Activated T-helper 2 cell treated with anti-CD3 and anti-CD28 coated beads, Interferon-gamma antibody, Interleukin-2, Interleukin-4, amounts not matched to agents 10 μg/mL and 5 μg/mL and 100 μg/mL, durations not matched to agents 14 hours and 24 hours and 36 hours (primary cell): ENCODE measurements around the gene KBTBD8. TPM values are rescaled to one million over a fixed set of nuclear protein-coding genes. Genes with fewer than 3 reads are reported as not detected.

Experiments used
- DNase-seq: peaks from one replicate; pipeline ENCODE4 v3.0.0; 2021; ENCODE audit warnings: low spot score
- H3K27ac Mint-ChIP-seq: one replicate; pipeline ENCODE4 v1.8.0; 2021; ENCODE audit warnings: mixed read lengths
- H3K27me3 Mint-ChIP-seq: one replicate; pipeline ENCODE4 v1.8.0; 2021; ENCODE audit warnings: low read depth, mixed read lengths
- H3K36me3 Mint-ChIP-seq: one replicate; pipeline ENCODE4 v1.8.0; 2021; ENCODE audit warnings: low read depth, mixed read lengths
- H3K4me1 Mint-ChIP-seq: one replicate; pipeline ENCODE4 v1.8.0; 2021; ENCODE audit warnings: low read depth, mixed read lengths
- H3K4me3 Mint-ChIP-seq: one replicate; pipeline ENCODE4 v1.8.0; 2021; ENCODE audit warnings: low read depth, mild to moderate bottlenecking, moderate library complexity, mixed read lengths
- H3K9me3 Mint-ChIP-seq: one replicate; pipeline ENCODE4 v1.8.0; 2021; ENCODE audit warnings: mixed read lengths
- intact Hi-C: fragments of 100-400 bp; cut with micrococcal nuclease; formaldehyde crosslinking; loops from one replicate; pipeline ENCODE4 v1.15.1; 2023
- total RNA-seq: library from RNA; stranded (reverse); gene quantifications from 2 replicates; pipeline ENCODE4 v1.2.3, GENCODE V29; 2022

Gene KBTBD8
- total RNA-seq, 1 donor from 2014 or later, result 10.4 TPM

GRCh38 chr3:67005974-67006373 is 7.9 kb downstream of the KBTBD8 start:
- Mint-ChIP-seq H3K9me3 (no peaks in the 10 kb centered on the region), H3K36me3 (peaks cover 66% of the 10 kb centered on the region), H3K27ac (no peak overlapping the region), H3K27me3 (no peaks in the 10 kb centered on the region), H3K4me1 (peaks cover 23% of the 10 kb centered on the region), H3K4me3 (no peak overlapping the region)
- intact Hi-C loops, result no loop called here
- no peak for DNase-seq

DNA sequence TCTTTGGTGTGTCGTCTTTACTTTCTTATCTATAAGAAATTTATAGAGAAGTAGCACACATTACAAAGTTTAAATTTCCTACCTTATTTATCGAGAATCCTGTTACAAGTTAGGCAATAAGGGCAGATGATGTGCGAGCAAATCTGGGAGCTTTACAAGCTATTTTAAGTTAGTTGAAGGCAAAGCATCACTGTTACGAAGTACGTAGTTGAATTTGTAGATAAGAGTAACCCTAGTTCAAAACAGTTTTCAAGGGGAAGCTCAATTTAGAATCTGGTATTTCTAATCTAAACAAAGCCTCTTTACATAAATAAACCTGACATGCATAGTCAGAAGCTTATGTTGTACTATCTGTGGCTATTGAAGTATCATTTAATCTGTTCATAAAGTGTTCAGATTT is 8.4 kb downstream of the KBTBD8 start:
- intact Hi-C loops, result no loop called here
- H3K4me1 Mint-ChIP-seq, result peaks cover 18% of the 10 kb centered on the region
- no peak overlapping the region for H3K4me3 Mint-ChIP-seq
- H3K27ac Mint-ChIP-seq, result no peak overlapping the region
- no peaks in the 10 kb centered on the region for H3K9me3 Mint-ChIP-seq
- no peaks in the 10 kb centered on the region for H3K27me3 Mint-ChIP-seq
- no peak for DNase-seq
- peaks cover 63% of the 10 kb centered on the region for H3K36me3 Mint-ChIP-seq

DNA sequence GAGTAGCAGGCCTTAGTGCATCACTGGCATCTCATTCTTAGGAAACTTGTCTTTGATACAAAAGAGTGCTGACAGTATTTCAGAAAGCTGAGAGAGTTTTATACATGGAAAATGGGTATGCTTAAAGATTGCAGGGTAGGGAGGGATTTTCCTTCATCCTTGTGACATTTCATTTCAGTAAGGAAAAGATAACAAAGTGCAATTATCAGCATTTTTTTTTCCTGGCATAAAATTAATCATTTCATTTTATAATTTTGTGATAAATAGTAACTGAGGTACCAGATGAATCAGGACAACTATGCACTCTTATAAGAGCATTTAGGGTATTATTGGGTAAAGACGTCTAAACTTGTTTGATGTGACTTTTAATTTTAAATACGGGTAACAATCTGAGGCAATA is 10.3 kb downstream of the KBTBD8 start:
- H3K36me3 Mint-ChIP-seq, result peaks cover 57% of the 10 kb centered on the region
- H3K27ac Mint-ChIP-seq, result no peak overlapping the region
- DNase-seq, result no peak
- no peaks in the 10 kb centered on the region for H3K27me3 Mint-ChIP-seq
- no peaks in the 10 kb centered on the region for H3K9me3 Mint-ChIP-seq
- no peak overlapping the region for H3K4me3 Mint-ChIP-seq
- intact Hi-C loops, result no loop called here
- H3K4me1 Mint-ChIP-seq, result peaks cover 12% of the 10 kb centered on the region

DNA sequence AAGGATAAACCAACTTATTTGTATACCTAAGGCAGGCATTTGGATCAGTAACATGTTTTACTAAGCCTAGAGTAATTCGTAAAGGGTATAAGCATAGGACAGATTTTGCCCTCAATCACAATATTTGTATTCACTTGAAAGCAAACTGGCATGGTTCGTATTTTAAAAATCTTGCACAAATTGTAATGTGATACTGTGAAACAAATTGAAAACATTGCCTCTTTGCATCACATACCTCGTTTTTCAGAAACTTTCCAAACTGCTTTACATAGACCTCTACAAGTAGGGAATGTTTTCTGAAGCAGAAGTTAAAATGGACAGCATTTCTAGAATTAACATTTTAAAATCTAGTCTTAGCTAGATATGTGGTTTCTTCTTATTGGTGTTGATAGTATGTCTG is 11.6 kb downstream of the KBTBD8 start:
- Mint-ChIP-seq H3K4me3 (no peak overlapping the region), H3K4me1 (peaks cover 8% of the 10 kb centered on the region), H3K27ac (no peak overlapping the region), H3K9me3 (no peaks in the 10 kb centered on the region), H3K36me3 (peaks cover 48% of the 10 kb centered on the region), H3K27me3 (no peaks in the 10 kb centered on the region)
- intact Hi-C loops, result no loop called here
- no peak for DNase-seq

- Mint-ChIP-seq H3K4me1 (peaks cover 3% of the 10 kb centered on the region), H3K27me3 (no peaks in the 10 kb centered on the region), H3K4me3 (no peak overlapping the region), H3K27ac (no peak overlapping the region), H3K36me3 (peaks cover 39% of the 10 kb centered on the region), H3K9me3 (no peaks in the 10 kb centered on the region)
- intact Hi-C loops, result no loop called here
- DNase-seq, result no peak
Measured at GRCh38 chr3:67011414-67012131, 13.5 kb downstream of the KBTBD8 start.

- intact Hi-C loops, result no loop called here
- H3K27me3 Mint-ChIP-seq, result no peaks in the 10 kb centered on the region
- peaks cover 33% of the 10 kb centered on the region for H3K36me3 Mint-ChIP-seq
- DNase-seq, result no peak
- H3K9me3 Mint-ChIP-seq, result no peaks in the 10 kb centered on the region
- H3K4me1 Mint-ChIP-seq, result peaks cover 5% of the 10 kb centered on the region
- H3K4me3 Mint-ChIP-seq, result no peak overlapping the region
- H3K27ac Mint-ChIP-seq, result no peak overlapping the region
Measured at GRCh38 chr3:67012564-67012963, 14.5 kb downstream of the KBTBD8 start.

GRCh38 chr3:67015702-67016484 is 17.8 kb downstream of the KBTBD8 start:
- intact Hi-C loops, result no loop called here
- Mint-ChIP-seq H3K36me3 (peaks cover 10% of the 10 kb centered on the region), H3K4me3 (no peak overlapping the region), H3K4me1 (peaks cover 9% of the 10 kb centered on the region), H3K27ac (no peak overlapping the region), H3K27me3 (peaks cover 3% of the 10 kb centered on the region), H3K9me3 (no peaks in the 10 kb centered on the region)
- no peak for DNase-seq

DNA sequence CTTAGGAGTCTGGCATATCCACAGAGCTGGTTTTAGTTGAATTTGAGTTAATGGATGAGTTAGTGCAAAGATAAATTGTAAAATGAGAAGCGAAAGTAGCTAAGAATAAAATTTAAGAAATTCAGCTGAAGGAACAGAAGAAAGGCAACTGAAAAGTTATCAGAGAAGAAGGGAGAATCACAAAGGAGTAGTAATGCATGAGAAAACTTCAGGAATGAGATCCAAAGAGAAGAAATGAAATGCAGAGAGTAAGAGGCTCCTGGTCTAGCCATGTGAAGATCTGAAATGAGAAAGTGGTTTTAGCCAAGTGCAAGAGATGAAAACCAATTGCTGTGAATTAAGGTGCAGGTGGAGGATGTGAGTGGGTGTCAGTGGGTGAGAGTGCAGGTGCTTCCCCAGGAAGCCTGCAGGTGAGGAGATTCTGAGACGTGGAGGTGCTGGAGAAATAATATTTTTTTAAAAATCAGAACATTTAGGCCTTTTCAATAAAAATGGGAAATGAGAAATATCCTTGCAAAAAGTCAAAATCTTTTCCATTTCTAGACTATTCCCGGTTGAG is 18.5 kb downstream of the KBTBD8 start:
- Mint-ChIP-seq H3K9me3 (no peaks in the 10 kb centered on the region), H3K4me1 (peaks cover 9% of the 10 kb centered on the region), H3K27me3 (peaks cover 4% of the 10 kb centered on the region), H3K27ac (no peak overlapping the region), H3K4me3 (no peak overlapping the region), H3K36me3 (peaks cover 6% of the 10 kb centered on the region)
- intact Hi-C loops, result no loop called here
- no peak for DNase-seq

- H3K36me3 Mint-ChIP-seq, result peaks cover under 1% of the 10 kb centered on the region
- no peak for DNase-seq
- intact Hi-C loops, result no loop called here
- peaks cover 4% of the 10 kb centered on the region for H3K27me3 Mint-ChIP-seq
- no peak overlapping the region for H3K4me3 Mint-ChIP-seq
- peaks cover 9% of the 10 kb centered on the region for H3K4me1 Mint-ChIP-seq
- no peaks in the 10 kb centered on the region for H3K9me3 Mint-ChIP-seq
- H3K27ac Mint-ChIP-seq, result no peak overlapping the region
Measured at GRCh38 chr3:67017211-67017610, 19.1 kb downstream of the KBTBD8 start.

DNA sequence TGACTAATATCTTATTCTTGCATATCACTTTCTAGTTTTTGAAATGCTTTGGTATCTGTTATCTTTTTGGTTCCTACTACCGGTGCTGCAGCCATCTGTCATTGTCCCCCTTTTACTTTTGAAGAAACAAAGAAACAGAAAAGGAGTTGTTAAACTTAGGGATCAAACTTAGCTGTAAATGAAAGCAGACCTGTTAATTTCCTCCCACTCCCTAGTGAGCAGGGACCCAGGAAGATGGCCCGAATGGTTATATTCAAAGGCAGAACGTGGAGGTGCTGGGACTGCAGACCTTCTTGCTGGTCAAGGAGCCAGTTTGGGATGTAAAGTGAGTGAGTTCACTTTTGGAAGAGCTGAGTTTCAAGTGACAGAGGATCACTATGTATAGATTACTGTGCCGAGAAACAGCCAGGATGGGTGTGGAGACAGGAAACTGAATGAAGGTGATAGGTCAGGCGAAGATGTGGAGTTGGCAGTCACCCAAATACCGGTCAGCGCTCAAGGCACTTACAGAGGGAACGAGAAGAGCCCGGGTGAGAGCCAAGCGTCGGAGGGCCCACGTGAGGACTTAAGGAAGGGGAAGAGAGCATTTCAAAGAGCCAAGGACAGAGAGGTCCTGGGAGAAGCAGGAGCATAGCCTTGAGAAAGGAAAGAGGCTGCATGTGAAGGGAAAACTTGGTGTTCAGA is 20.1 kb downstream of the KBTBD8 start:
- intact Hi-C loops, result no loop called here

DNA sequence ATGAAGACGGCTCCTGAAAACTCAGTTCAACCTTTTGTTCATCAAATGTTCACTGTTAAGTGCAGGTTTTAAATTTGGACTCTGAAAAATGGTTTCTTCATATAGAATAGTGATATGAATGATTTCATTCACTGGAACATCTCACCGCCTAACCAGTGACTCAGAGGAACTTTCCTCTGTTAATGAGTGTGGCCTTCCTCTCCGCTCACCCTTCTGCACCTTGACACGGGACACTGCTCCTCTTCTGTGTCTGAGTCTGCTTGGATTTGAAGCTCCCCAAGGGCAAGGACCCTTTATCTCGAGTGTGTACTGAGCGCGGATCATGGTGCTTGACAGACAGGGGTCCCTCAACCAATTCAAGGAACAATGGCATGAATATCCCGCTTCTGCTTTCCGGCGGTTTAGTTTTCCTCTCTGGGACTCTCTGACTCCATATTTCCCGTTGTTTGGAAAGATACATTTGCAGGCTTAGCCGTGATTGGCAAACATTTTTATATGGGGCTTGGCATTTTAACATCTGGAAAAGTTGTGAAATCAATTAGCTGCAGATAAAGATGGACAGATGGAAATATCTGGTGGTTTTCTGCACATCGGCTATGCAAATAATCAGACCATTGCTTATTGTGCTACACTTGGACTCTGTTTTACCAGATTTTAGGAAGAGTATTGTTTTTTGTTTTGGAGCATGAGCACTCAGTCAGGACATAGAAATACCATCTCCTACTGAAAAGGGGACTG is 20.9 kb downstream of the KBTBD8 start:
- H3K27ac Mint-ChIP-seq, result no peak overlapping the region
- H3K27me3 Mint-ChIP-seq, result peaks cover 8% of the 10 kb centered on the region
- H3K4me3 Mint-ChIP-seq, result no peak overlapping the region
- peaks cover 9% of the 10 kb centered on the region for H3K4me1 Mint-ChIP-seq
- intact Hi-C loops, result no loop called here
- DNase-seq, result no peak
- H3K9me3 Mint-ChIP-seq, result no peaks in the 10 kb centered on the region
- no peaks in the 10 kb centered on the region for H3K36me3 Mint-ChIP-seq

More for the DNA sequence above, 20.1 kb downstream of the KBTBD8 start:
- Mint-ChIP-seq H3K4me1 (peaks cover 9% of the 10 kb centered on the region), H3K4me3 (no peak overlapping the region), H3K36me3 (no peaks in the 10 kb centered on the region), H3K27ac (no peak overlapping the region), H3K9me3 (no peaks in the 10 kb centered on the region), H3K27me3 (peaks cover 5% of the 10 kb centered on the region)
- no peak for DNase-seq

- no peaks in the 10 kb centered on the region for H3K36me3 Mint-ChIP-seq
- peaks cover 6% of the 10 kb centered on the region for H3K27me3 Mint-ChIP-seq
- H3K4me1 Mint-ChIP-seq, result no peaks in the 10 kb centered on the region
- no peak overlapping the region for H3K4me3 Mint-ChIP-seq
- DNase-seq, result no peak
- H3K9me3 Mint-ChIP-seq, result no peaks in the 10 kb centered on the region
- intact Hi-C loops, result no loop called here
- no peak overlapping the region for H3K27ac Mint-ChIP-seq
Measured at GRCh38 chr3:67028001-67028784, 30.1 kb downstream of the KBTBD8 start.
